SU-DHL-6 (cell line): ENCODE data around the gene KCNK3.

Experiments
- H2AFZ ChIP-seq: fragments of 200-600 bp; sonication (generic); 2 replicates; pipeline ENCODE4 v1.6.1; 2014; ENCODE audit warnings: low read depth, mild to moderate bottlenecking, moderate library complexity, mixed read lengths, antibody characterized with exemption, low read length; ENCODE audit not compliant: severe bottlenecking
- H3F3A ChIP-seq: fragments of 200-600 bp; shearing (Covaris generic); 2 replicates; pipeline ENCODE4 v1.6.0; 2016; ENCODE audit warnings: antibody characterized with exemption, mild to moderate bottlenecking; ENCODE audit not compliant: insufficient read depth
- H3K27ac ChIP-seq: fragments of 200-600 bp; sonication (generic); 2 replicates; pipeline ENCODE4 v1.5.1; 2016; ENCODE audit warnings: low read depth, mild to moderate bottlenecking, low read length, moderate library complexity, mixed read lengths
- H3K27me3 ChIP-seq: fragments of 200-600 bp; sonication (generic), shearing (Covaris generic); 2 replicates; pipeline ENCODE4 v1.6.0; 2014; ENCODE audit warnings: mild to moderate bottlenecking, low read length
- H3K36me3 ChIP-seq: fragments of 200-600 bp; sonication (generic); 2 replicates; pipeline ENCODE4 v1.6.1; 2014; ENCODE audit warnings: mild to moderate bottlenecking, low read length, mixed read lengths
- H3K4me2 ChIP-seq: fragments of 300-600, 200-600 bp; shearing (Covaris generic), sonication (generic); 2 replicates; pipeline ENCODE4 v1.6.0; 2014; ENCODE audit warnings: low read length, low read depth, mild to moderate bottlenecking; ENCODE audit not compliant: poor library complexity, severe bottlenecking
- H3K4me3 ChIP-seq: fragments of 200-600 bp; sonication (generic); 2 replicates; pipeline ENCODE4 v1.5.1; 2014; ENCODE audit warnings: antibody characterized with exemption, low read length, mild to moderate bottlenecking, mixed read lengths; ENCODE audit not compliant: insufficient read depth, poor library complexity, severe bottlenecking
- H3K79me2 ChIP-seq: fragments of 200-600 bp; sonication (generic); 2 replicates; pipeline ENCODE4 v1.6.1; 2014; ENCODE audit warnings: mild to moderate bottlenecking, low read length, moderate library complexity; ENCODE audit not compliant: insufficient read depth
- H3K9ac ChIP-seq: fragments of 200-600 bp; sonication (generic); 2 replicates; pipeline ENCODE4 v1.7.0; 2014; ENCODE audit warnings: mild to moderate bottlenecking, low read length
- H3K9me2 ChIP-seq: fragments of 200-600 bp; sonication (generic); replicated peaks from 2 replicates; pipeline ENCODE4 v1.6.1; 2014; ENCODE audit warnings: low read length; ENCODE audit not compliant: insufficient read depth
- H3K9me3 ChIP-seq: fragments of 200-600 bp; sonication (generic); 2 replicates; pipeline ENCODE4 v1.6.1; 2014; ENCODE audit warnings: low read length, mixed read lengths; ENCODE audit not compliant: insufficient read depth
- H4K20me1 ChIP-seq: fragments of 200-600 bp; sonication (generic); 2 replicates; pipeline ENCODE4 v1.6.1; 2014; ENCODE audit warnings: low read depth, mild to moderate bottlenecking, antibody characterized with exemption, low read length, moderate library complexity, mixed read lengths
- CTCF ChIP-seq: fragments of 200-600 bp; sonication (generic); IDR thresholded peaks from one replicate; pipeline ENCODE4 v1.5.1; 2017; ENCODE audit warnings: antibody characterized with exemption, mild to moderate bottlenecking, low read length, moderate library complexity; ENCODE audit not compliant: insufficient read depth, poor library complexity, severe bottlenecking
- EZH2phosphoT487 ChIP-seq: fragments of 200-600 bp; sonication (generic), shearing (Covaris generic); conservative IDR thresholded peaks from 2 replicates; pipeline ENCODE4 v1.6.1; 2018; ENCODE audit warnings: mild to moderate bottlenecking, antibody characterized with exemption, low read length, moderate library complexity, mixed read lengths

The KCNK3 gene

GRCh38 chr2:26752656-26753055 is 60.1 kb downstream of the KCNK3 start:
- Histone ChIP-seq H3K27me3 (no peaks in the 10 kb centered on the region), H3K9me3 (no peaks in the 10 kb centered on the region), H3K79me2 (no peaks in the 10 kb centered on the region), H3K9ac (no peak overlapping the region), H3K4me3 (no peak overlapping the region), H3K9me2 (no peaks in the 10 kb centered on the region), H2AFZ (no peak overlapping the region), H3F3A (no peaks in the 10 kb centered on the region), H3K36me3 (no peaks in the 10 kb centered on the region), H4K20me1 (no peaks in the 10 kb centered on the region), H3K27ac (no peak overlapping the region), H3K4me2 (no peak overlapping the region)
- no peak for TF ChIP-seq EZH2phosphoT487
- no peak for TF ChIP-seq CTCF

- no peak for TF ChIP-seq EZH2phosphoT487
- no peak for TF ChIP-seq CTCF
- Histone ChIP-seq H3F3A (no peaks in the 10 kb centered on the region), H3K9ac (no peak overlapping the region), H3K27me3 (no peaks in the 10 kb centered on the region), H4K20me1 (no peaks in the 10 kb centered on the region), H3K9me2 (no peaks in the 10 kb centered on the region), H3K4me2 (no peak overlapping the region), H3K79me2 (no peaks in the 10 kb centered on the region), H3K36me3 (no peaks in the 10 kb centered on the region), H3K4me3 (no peak overlapping the region), H3K9me3 (no peaks in the 10 kb centered on the region), H3K27ac (no peak overlapping the region), H2AFZ (no peak overlapping the region)
Observed at GRCh38 chr2:26754539-26754938, 62.0 kb downstream of the KCNK3 start.

- Histone ChIP-seq H3K9me3 (no peaks in the 10 kb centered on the region), H3K27ac (no peak overlapping the region), H3K27me3 (no peaks in the 10 kb centered on the region), H3K9ac (no peak overlapping the region), H3K79me2 (no peaks in the 10 kb centered on the region), H3F3A (no peaks in the 10 kb centered on the region), H3K4me2 (no peak overlapping the region), H3K4me3 (no peak overlapping the region), H4K20me1 (no peaks in the 10 kb centered on the region), H3K9me2 (no peaks in the 10 kb centered on the region), H2AFZ (no peak overlapping the region), H3K36me3 (no peaks in the 10 kb centered on the region)
- TF ChIP-seq CTCF (no peak), EZH2phosphoT487 (no peak)
Observed at GRCh38 chr2:26754972-26755670, 62.6 kb downstream of the KCNK3 start.

GRCh38 chr2:26756337-26756736 is 63.8 kb downstream of the KCNK3 start:
- no peaks in the 10 kb centered on the region for H3K9me3 ChIP-seq
- no peak overlapping the region for H3K9ac ChIP-seq
- no peaks in the 10 kb centered on the region for H4K20me1 ChIP-seq
- no peaks in the 10 kb centered on the region for H3F3A ChIP-seq
- no peak overlapping the region for H3K27ac ChIP-seq
- H3K36me3 ChIP-seq = no peaks in the 10 kb centered on the region
- H3K27me3 ChIP-seq = no peaks in the 10 kb centered on the region
- H3K9me2 ChIP-seq = no peaks in the 10 kb centered on the region
- no peak overlapping the region for H3K4me3 ChIP-seq
- no peak overlapping the region for H3K4me2 ChIP-seq
- no peak overlapping the region for H2AFZ ChIP-seq
- H3K79me2 ChIP-seq = no peaks in the 10 kb centered on the region
- TF ChIP-seq EZH2phosphoT487 (no peak), CTCF (no peak)
